Epithelial cell of prostate (primary cell): Measurements from ENCODE around the gene NPLOC4.

ENCODE experiments used
- DNase-seq: peaks from one replicate; pipeline ENCODE4 v3.0.0-alpha.2; 2011; ENCODE audit warnings: low read depth, low spot score
- H3K27ac ChIP-seq: fragments of 450-650 bp; 2 replicates; pipeline ENCODE4 v1.5.1; 2017; ENCODE audit warnings: mild to moderate bottlenecking

Gene NPLOC4

DNA sequence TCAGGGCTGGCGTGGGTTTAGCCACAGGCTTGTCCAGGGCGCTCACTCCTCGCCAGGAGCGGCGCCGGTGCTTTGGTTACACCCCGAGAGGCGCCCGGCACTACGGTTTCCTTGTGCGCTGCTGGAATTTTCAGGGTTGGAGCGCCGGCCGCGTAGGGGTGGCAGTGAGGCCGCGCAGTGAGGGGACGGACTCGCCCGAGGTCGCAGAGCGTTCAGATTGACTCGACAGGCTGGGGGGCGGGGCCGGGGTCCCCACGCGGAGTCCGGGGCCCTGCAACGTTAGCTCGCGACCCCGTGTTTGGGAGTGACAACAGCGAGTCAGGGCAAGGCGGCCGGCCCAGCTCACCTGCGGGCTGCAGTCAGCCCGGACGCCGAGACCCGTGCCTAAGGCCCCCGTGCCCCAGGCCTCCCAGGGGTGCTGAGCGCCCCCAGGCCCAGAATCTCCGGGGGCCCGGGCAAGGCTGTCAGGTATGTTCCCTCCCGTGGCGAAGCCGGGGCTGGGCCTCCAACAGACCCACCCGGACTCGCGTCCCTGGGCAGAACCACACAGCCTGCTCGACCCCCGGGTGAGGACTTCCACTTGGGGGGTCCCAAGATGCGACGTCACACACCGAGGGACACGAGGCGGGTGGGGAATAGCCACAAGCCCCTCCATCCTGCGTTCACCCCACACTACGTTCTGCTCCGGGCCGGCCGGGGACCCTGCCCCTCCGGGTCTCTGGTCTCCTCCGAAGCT is 123.0 kb downstream of the NPLOC4 start:
- DNase-seq = no peak
- H3K27ac ChIP-seq = peak overlapping the region; percentile 100

DNA sequence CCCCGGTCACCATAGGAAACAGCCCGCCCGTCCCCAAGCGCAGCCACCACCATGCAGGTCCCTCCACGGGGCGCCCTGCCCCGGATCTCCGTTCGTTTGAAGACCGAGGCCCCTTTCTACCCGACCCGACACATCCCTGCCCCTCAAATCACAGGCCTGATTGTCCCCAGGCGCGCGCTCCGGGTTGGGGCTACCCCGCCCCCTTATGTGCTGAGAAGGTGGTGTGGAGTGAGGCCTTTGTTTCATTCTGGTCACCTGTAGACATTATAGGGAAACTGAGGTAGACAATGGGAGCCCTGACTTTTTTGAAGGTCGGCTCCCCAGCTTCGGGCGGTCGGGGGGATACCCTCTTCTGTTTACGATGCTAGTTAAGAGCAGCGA is 123.5 kb downstream of the NPLOC4 start:
- H3K27ac ChIP-seq = peak overlapping the region; percentile 100
- no peak for DNase-seq

DNA sequence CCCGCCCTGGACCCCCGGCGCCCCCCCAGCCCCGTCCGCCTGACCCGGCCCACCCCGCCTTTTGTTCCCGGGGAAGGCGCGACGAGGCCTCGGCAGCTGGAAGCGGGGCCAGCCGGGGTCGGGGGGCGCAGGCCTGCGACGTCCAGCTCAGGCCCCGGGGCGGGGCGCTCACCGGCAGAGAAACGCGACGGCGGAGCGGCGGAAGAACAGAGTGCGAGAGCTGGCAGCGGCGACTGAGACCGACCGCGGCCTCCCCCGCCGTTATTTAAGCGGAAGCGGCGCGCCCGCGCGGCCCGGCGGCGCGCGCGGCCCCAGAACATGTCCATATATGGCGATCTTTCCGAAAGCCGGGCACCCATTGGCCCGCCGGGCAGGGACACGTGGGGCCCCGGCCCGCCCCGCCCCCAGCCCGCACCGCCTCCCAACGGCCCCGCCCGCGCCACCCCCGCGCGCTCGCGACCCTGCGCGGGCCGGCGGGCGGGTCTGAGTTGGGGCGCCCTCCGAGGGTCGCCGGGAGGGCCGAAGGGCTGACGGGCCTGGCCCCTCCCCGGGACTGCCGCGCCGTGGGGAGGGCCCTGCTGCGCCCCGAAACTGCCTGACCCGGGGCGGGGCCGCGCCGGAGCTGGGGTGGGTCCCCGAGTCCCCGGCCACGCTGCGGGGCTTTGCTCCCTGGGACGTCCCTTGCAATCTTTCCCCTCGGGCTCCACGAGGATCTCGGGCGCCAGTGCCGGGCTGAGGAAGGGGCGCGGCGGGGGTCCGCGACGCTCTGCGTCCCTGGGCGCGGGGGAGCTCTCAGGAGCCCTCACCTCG is 124.1 kb downstream of the NPLOC4 start, which contains the start of gene ACTG1:
Gene ACTG1 (minus strand): TSS at position 238 of the 810 bp plus-strand sequence. CDS start 445 bp downstream, outside the sequence.
- peak; percentile 64 for DNase-seq
- H3K27ac ChIP-seq = peak within 1 kb of the TSS; percentile 100

DNA sequence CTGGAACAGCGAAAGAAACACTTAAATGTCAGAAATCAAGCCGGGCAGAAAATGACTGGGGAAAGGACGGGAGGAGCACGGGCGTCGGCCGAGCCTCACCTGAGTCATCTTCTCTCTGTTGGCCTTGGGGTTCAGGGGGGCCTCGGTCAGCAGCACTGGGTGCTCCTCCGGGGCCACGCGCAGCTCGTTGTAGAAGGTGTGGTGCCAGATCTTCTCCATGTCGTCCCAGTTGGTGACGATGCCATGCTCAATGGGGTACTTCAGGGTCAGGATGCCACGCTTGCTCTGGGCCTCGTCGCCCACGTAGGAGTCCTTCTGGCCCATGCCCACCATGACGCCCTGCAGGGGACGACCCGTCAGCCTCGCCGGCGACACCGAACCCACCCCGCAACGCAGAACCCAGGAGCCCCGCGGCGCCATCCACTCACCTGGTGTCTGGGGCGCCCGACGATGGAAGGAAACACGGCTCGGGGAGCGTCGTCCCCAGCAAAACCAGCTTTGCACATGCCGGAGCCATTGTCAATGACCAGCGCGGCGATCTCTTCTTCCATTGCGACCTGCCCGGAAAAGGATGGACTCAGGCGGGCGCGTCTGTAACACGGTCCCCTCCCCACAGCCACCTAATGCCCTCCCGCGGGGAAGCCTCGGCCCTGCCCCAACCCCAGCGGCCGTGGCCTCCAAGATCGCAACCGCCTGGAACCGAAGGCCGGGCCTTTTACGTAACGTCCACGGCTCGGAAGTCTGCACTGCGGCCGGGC is 124.9 kb downstream of the NPLOC4 start:
- H3K27ac ChIP-seq = peak overlapping the region; percentile 100
- no peak for DNase-seq

DNA sequence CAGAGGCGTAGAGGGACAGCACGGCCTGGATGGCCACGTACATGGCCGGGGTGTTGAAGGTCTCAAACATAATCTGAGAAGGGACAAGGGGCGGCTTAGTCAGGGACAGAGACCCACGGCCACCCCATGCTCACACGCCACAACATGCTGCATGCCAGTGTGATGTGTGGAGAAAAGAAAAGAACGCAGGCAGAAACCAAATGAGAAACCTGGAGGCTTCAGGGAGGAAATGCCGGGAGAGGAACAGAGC is 125.4 kb downstream of the NPLOC4 start:
- H3K27ac ChIP-seq = peak overlapping the region; percentile 100

DNA sequence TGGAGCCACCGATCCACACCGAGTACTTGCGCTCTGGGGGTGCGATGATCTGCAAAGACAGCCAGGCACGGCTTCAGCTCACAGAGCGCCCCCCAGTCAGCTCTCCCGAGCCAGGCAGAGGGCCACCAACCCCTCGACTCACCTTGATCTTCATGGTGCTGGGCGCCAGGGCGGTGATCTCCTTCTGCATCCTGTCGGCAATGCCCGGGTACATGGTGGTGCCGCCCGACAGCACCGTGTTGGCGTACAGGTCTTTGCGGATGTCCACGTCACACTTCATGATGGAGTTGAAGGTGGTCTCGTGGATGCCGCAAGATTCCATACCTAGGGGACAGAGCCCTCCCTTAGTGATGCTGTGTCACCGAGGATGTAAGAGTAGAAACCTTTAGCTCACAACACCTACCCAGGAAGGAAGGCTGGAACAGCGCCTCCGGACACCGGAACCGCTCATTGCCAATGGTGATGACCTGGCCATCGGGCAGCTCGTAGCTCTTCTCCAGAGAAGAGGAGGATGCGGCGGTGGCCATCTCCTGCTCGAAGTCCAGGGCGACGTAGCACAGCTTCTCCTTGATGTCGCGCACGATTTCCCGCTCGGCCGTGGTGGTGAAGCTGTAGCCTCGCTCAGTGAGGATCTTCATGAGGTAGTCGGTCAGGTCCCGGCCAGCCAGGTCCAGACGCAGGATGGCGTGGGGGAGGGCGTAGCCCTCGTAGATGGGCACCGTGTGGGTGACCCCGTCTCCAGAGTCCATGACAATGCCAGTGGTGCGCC is 125.9 kb downstream of the NPLOC4 start:
- DNase-seq = no peak
- peak overlapping the region; percentile 100 for H3K27ac ChIP-seq

More for the DNA sequence above, 125.4 kb downstream of the NPLOC4 start:
- DNase-seq = no peak

DNA sequence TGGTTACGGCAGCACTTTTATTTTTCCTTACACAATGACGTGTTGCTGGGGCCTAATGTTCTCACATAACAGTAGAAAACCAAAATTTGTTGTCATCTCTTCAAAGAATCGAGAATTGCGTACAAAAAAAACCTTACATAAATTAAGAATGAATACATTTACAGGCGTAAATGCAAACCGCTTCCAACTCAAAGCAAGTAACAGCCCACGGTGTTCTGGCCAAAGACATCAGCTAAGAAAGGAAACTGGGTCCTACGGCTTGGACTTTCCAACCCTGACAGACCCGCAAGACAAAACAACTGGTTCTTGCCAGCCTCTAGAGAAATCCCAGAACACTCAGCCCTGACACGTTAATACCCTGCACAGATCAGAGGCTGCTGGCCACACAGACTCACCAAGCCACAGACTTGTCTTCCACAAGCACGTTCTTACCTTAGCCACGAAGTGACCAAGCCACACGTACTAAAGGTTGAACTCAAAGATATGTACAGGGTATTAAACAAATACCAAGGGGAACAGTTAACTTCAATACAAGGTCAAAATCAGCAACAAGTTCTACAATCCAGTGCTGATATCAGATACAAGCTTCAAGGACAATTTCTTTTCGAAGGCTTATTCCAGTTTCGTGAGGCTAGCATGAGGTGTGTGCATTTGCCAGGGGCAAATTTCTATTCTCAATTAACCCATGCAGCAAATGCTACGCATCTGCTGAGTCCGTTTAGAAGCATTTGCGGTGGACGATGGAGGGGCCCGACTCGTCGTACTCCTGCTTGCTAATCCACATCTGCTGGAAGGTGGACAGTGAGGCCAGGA is 126.7 kb downstream of the NPLOC4 start:
- DNase-seq = no peak
- H3K27ac ChIP-seq = peak overlapping the region; percentile 100

DNA sequence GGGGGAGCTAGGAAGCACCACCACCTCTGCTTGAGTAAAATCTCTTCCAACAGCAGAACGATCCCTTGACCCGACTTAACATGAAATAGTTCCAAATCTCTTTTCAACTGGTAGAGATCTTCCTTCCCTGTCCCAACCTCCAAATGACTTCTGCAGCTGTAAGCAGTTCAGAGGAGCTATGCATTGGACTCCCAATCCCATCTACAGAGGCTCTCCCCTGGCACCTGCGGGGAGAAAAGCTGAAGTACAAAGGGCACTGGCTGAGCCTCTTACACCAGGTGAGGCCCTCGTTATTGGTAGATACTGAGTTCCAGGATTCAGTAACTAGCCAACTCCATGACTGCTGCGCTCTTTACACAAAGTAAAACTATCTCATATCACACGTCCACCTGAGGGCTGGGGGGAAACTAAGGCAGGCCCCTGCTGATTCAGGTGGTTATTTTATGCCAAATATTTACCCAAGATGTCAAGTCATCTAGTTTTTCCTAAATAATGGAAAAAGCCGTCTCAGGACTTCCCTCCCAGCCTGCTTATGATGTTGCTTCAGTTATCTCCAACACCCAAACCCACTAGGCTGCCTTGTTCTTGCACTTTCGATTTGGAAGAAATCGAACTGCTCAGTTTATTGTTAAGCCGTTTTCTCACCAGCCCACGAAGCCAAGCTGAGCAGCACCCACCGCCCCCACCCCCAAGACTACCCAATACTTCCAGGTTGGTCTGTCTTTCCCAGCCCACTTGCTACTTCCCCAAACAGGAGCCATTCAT is 127.5 kb downstream of the NPLOC4 start:
- peak overlapping the region; percentile 100 for H3K27ac ChIP-seq
- DNase-seq = no peak

DNA sequence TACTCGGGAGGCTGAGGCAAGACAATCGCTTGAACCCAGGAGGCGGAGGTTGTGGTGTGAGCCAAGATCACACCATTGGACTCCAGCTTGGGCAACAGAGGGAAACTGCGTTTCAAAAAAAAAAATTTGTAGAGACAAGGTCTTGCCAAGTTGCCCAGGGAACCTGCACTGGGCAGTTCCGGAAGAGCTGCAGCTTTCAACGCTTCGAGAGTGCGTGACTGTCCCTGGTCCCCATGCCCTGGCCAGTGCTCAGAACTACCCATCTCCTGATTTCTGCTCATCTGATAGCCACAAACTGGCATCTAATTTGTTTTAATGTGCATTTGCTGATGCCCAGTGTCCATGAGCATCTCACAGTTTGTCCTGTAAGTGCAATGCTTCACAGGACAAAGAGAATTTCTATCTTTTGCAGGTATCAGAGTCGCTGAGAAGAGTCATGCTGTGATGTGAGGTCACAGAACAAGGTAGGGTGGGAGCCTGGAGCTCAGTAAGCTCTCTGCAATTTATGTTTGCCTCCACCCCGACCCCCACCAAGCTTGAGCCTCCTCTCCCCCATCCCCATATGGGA is 128.2 kb downstream of the NPLOC4 start:
- no peak for DNase-seq
- peak overlapping the region; percentile 100 for H3K27ac ChIP-seq
